ENCODE data around the gene BNIP5. TPM values are rescaled to one million over a fixed set of nuclear protein-coding genes. Genes with fewer than 3 reads are reported as not detected.
A peak's percentile ranks its signal among the peaks of the same experiment; 100 is the strongest.
"Not testable (repeated sequence)": the region's sequence is repeated elsewhere in the genome, so short reads cannot be mapped to it uniquely, and the experiment has no call there.

The BNIP5 gene
- total RNA-seq, 1 experiment from 2014 or later: not detected

- no peak for TF ChIP-seq EZH2 (IDR thresholded peaks at IDR 0.05; ENCODE audit: borderline replicate concordance, low read depth, low read length, poor library complexity, severe bottlenecking)
- no peak for TF ChIP-seq CTCF (conservative IDR thresholded peaks at IDR 0.05; ENCODE audit: low read depth, low read length)
- POLR2A ChIA-PET (ENCODE audit: low non-redundant PET): no interaction called here
- no TSS peak for BruUV-seq (replicated peaks)
- no peak for DNase-seq (ENCODE audit: low spot score)
- CTCF ChIA-PET: interaction anchor here (0.6 to 1.6 kb wide), 4 partner anchors 14 to 423 kb away, joined by 3 to 14 read pairs (median 6); no protein-coding TSS in a partner anchor
- Histone ChIP-seq H3K27me3 (replicated peaks; ENCODE audit: insufficient read depth, low read depth, low read length, poor library complexity) (no peaks in the 10 kb centered on the region), H3K27ac (ENCODE audit: low read depth, low read length, poor library complexity, severe bottlenecking) (no peak overlapping the region), H3K36me3 (ENCODE audit: insufficient read depth, low read length, poor library complexity, severe bottlenecking) (no peaks in the 10 kb centered on the region), H3K4me1 (ENCODE audit: insufficient read depth, low read length, poor library complexity, severe bottlenecking) (no peaks in the 10 kb centered on the region), H3K4me3 (ENCODE audit: low read depth, low read length, poor library complexity, severe bottlenecking) (no peak overlapping the region), H3K9me3 (ENCODE audit: low read depth, low read length, poor library complexity, severe bottlenecking) (no peaks in the 10 kb centered on the region)
- intact Hi-C loops (cut with micrococcal nuclease; ENCODE audit: unreplicated experiment): loop anchor here (2.0 kb wide), 1 partner anchor 21 kb away; no protein-coding TSS in a partner anchor
Measured at GRCh38 chr6:36340306-36340617, 3.6 kb upstream of the BNIP5 start.

GRCh38 chr6:36339146-36339545, 2.5 kb upstream of the BNIP5 start:
- no peak overlapping the region for H3K27ac ChIP-seq (ENCODE audit: low read depth, low read length, poor library complexity, severe bottlenecking)
- no peak for DNase-seq (ENCODE audit: low spot score)
- ChIA-PET CTCF (no interaction called here), POLR2A (ENCODE audit: low non-redundant PET) (no interaction called here)
- no peaks in the 10 kb centered on the region for H3K36me3 ChIP-seq (ENCODE audit: insufficient read depth, low read length, poor library complexity, severe bottlenecking)
- BruUV-seq (replicated peaks): no TSS peak
- intact Hi-C loops (cut with micrococcal nuclease; ENCODE audit: unreplicated experiment): no loop called here
- no peak overlapping the region for H3K4me3 ChIP-seq (ENCODE audit: low read depth, low read length, poor library complexity, severe bottlenecking)
- H3K4me1 ChIP-seq (ENCODE audit: insufficient read depth, low read length, poor library complexity, severe bottlenecking): no peaks in the 10 kb centered on the region
- peaks cover 3% of the 10 kb centered on the region for H3K27me3 ChIP-seq (replicated peaks; ENCODE audit: insufficient read depth, low read depth, low read length, poor library complexity)
- no peak for TF ChIP-seq CTCF (conservative IDR thresholded peaks at IDR 0.05; ENCODE audit: low read depth, low read length)
- TF ChIP-seq EZH2 (IDR thresholded peaks at IDR 0.05; ENCODE audit: borderline replicate concordance, low read depth, low read length, poor library complexity, severe bottlenecking): no peak
- no peaks in the 10 kb centered on the region for H3K9me3 ChIP-seq (ENCODE audit: low read depth, low read length, poor library complexity, severe bottlenecking)

GRCh38 chr6:36338223-36338622, 1.5 kb upstream of the BNIP5 start:
- H3K4me3 ChIP-seq (ENCODE audit: low read depth, low read length, poor library complexity, severe bottlenecking); POLR2A ChIA-PET (ENCODE audit: low non-redundant PET); intact Hi-C loops (cut with micrococcal nuclease; ENCODE audit: unreplicated experiment); CTCF ChIA-PET; BruUV-seq (replicated peaks); H3K9me3 ChIP-seq (ENCODE audit: low read depth, low read length, poor library complexity, severe bottlenecking); DNase-seq (ENCODE audit: low spot score); H3K27me3 ChIP-seq (replicated peaks; ENCODE audit: insufficient read depth, low read depth, low read length, poor library complexity); H3K36me3 ChIP-seq (ENCODE audit: insufficient read depth, low read length, poor library complexity, severe bottlenecking); H3K4me1 ChIP-seq (ENCODE audit: insufficient read depth, low read length, poor library complexity, severe bottlenecking); H3K27ac ChIP-seq (ENCODE audit: low read depth, low read length, poor library complexity, severe bottlenecking): not testable (repeated sequence)

- intact Hi-C loops (cut with micrococcal nuclease; ENCODE audit: unreplicated experiment): no loop called here
- H3K27me3 ChIP-seq (replicated peaks; ENCODE audit: insufficient read depth, low read depth, low read length, poor library complexity): peaks cover 3% of the 10 kb centered on the region
- no peaks in the 10 kb centered on the region for H3K4me1 ChIP-seq (ENCODE audit: insufficient read depth, low read length, poor library complexity, severe bottlenecking)
- peak; percentile 24 for DNase-seq (ENCODE audit: low spot score)
- CTCF ChIA-PET: no interaction called here
- no peaks in the 10 kb centered on the region for H3K36me3 ChIP-seq (ENCODE audit: insufficient read depth, low read length, poor library complexity, severe bottlenecking)
- no peak overlapping the region for H3K4me3 ChIP-seq (ENCODE audit: low read depth, low read length, poor library complexity, severe bottlenecking)
- no TSS peak for BruUV-seq (replicated peaks)
- TF ChIP-seq EZH2 (IDR thresholded peaks at IDR 0.05; ENCODE audit: borderline replicate concordance, low read depth, low read length, poor library complexity, severe bottlenecking) (no peak), CTCF (conservative IDR thresholded peaks at IDR 0.05; ENCODE audit: low read depth, low read length) (no peak)
- H3K9me3 ChIP-seq (ENCODE audit: low read depth, low read length, poor library complexity, severe bottlenecking): no peaks in the 10 kb centered on the region
- H3K27ac ChIP-seq (ENCODE audit: low read depth, low read length, poor library complexity, severe bottlenecking): no peak overlapping the region
- POLR2A ChIA-PET (ENCODE audit: low non-redundant PET): no interaction called here
Measured at GRCh38 chr6:36337814-36338213, 1.1 kb upstream of the BNIP5 start.
